H1 (cell line): ENCODE results near the gene TIAM2. TPM values are rescaled to one million over a fixed set of nuclear protein-coding genes. Genes with fewer than 3 reads are reported as not detected.

Source experiments
- ATF2 ChIP-seq: IDR thresholded peaks from 2 replicates; pipeline ENCODE4 v1.6.1; 2012; ENCODE audit warnings: low read length, inconsistent platforms
- BCL11A ChIP-seq, 2 experiments: IDR thresholded peaks; one replicate each; pipeline ENCODE4 v1.6.1; 2011; ENCODE audit warnings: low read depth in 2 of 2, low read length in 2 of 2, mild to moderate bottlenecking in 2 of 2
- BRCA1 ChIP-seq: IDR thresholded peaks from 2 replicates; pipeline ENCODE4 v1.6.1; 2012; ENCODE audit warnings: low read depth, low read length, improper control_type of control experiment
- CEBPB ChIP-seq: IDR thresholded peaks from 2 replicates; pipeline ENCODE4 v1.6.1; 2012; ENCODE audit warnings: low read depth, low read length
- E2F6 ChIP-seq: IDR thresholded peaks from 2 replicates; pipeline ENCODE4 v1.6.1; 2012; ENCODE audit warnings: inconsistent platforms
- EGR1 ChIP-seq: IDR thresholded peaks from 2 replicates; pipeline ENCODE4 v1.6.1; 2011; ENCODE audit warnings: low read depth, low read length, borderline replicate concordance
- JUN ChIP-seq: IDR thresholded peaks from 2 replicates; pipeline ENCODE4 v1.6.1; 2011; ENCODE audit warnings: low read depth, mild to moderate bottlenecking, improper control_type of control experiment, low read length
- RXRA ChIP-seq: IDR thresholded peaks from 2 replicates; pipeline ENCODE4 v1.6.1; 2011; ENCODE audit warnings: low read depth, mild to moderate bottlenecking, low read length, moderate library complexity; ENCODE audit not compliant: insufficient read depth
- SAP30 ChIP-seq: fragments of 300-600 bp; sonication (generic); IDR thresholded peaks from 2 replicates; pipeline ENCODE4 v1.7.1; 2012; ENCODE audit warnings: low read length, moderate library complexity, mild to moderate bottlenecking, inconsistent platforms; ENCODE audit not compliant: insufficient read depth, insufficient replicate concordance
- polyA plus RNA-seq, 7 experiments: library from polyadenylated mRNA; depleted of rRNA in 3 of 7; stranded (reverse) in 5 of 7; unstranded in 2 of 7; fragments of >200 nt in 5 of 7; fragments of 200-250 nt in 2 of 7; gene quantifications; 1 replicate in 5 of 7; 2 replicates in 1 of 7; 4 replicates in 1 of 7; pipeline versions ENCODE4 v1.2.1 to v1.2.3, GENCODE V29; 2011 to 2013; ENCODE audit warnings: missing spikeins in 2 of 7, mixed read lengths in 2 of 7
- total RNA-seq: library from RNA; stranded (reverse); fragmentation: NEBNext Ultra II Directional; extraction: Animal tissue kit (Norgen Biotek cat#: 25700); gene quantifications from 2 replicates; pipeline ENCODE4 v1.2.1, GENCODE V29; 2021
- TF ChIP-seq, protein P1 (sequence below): fragments of 300-600 bp; sonication (generic); IDR thresholded peaks from 2 replicates; pipeline ENCODE4 v1.7.1; 2012; ENCODE audit warnings: low read length, moderate library complexity, mild to moderate bottlenecking, inconsistent platforms; ENCODE audit not compliant: insufficient replicate concordance

TIAM2 gene
- total and polyA plus RNA-seq, 2 of the 8 experiments (the other 6 are each of a cell fraction or from before 2014, with no cell fraction given), result 7.4 to 23.9 TPM

- TF ChIP-seq, protein P1, sequence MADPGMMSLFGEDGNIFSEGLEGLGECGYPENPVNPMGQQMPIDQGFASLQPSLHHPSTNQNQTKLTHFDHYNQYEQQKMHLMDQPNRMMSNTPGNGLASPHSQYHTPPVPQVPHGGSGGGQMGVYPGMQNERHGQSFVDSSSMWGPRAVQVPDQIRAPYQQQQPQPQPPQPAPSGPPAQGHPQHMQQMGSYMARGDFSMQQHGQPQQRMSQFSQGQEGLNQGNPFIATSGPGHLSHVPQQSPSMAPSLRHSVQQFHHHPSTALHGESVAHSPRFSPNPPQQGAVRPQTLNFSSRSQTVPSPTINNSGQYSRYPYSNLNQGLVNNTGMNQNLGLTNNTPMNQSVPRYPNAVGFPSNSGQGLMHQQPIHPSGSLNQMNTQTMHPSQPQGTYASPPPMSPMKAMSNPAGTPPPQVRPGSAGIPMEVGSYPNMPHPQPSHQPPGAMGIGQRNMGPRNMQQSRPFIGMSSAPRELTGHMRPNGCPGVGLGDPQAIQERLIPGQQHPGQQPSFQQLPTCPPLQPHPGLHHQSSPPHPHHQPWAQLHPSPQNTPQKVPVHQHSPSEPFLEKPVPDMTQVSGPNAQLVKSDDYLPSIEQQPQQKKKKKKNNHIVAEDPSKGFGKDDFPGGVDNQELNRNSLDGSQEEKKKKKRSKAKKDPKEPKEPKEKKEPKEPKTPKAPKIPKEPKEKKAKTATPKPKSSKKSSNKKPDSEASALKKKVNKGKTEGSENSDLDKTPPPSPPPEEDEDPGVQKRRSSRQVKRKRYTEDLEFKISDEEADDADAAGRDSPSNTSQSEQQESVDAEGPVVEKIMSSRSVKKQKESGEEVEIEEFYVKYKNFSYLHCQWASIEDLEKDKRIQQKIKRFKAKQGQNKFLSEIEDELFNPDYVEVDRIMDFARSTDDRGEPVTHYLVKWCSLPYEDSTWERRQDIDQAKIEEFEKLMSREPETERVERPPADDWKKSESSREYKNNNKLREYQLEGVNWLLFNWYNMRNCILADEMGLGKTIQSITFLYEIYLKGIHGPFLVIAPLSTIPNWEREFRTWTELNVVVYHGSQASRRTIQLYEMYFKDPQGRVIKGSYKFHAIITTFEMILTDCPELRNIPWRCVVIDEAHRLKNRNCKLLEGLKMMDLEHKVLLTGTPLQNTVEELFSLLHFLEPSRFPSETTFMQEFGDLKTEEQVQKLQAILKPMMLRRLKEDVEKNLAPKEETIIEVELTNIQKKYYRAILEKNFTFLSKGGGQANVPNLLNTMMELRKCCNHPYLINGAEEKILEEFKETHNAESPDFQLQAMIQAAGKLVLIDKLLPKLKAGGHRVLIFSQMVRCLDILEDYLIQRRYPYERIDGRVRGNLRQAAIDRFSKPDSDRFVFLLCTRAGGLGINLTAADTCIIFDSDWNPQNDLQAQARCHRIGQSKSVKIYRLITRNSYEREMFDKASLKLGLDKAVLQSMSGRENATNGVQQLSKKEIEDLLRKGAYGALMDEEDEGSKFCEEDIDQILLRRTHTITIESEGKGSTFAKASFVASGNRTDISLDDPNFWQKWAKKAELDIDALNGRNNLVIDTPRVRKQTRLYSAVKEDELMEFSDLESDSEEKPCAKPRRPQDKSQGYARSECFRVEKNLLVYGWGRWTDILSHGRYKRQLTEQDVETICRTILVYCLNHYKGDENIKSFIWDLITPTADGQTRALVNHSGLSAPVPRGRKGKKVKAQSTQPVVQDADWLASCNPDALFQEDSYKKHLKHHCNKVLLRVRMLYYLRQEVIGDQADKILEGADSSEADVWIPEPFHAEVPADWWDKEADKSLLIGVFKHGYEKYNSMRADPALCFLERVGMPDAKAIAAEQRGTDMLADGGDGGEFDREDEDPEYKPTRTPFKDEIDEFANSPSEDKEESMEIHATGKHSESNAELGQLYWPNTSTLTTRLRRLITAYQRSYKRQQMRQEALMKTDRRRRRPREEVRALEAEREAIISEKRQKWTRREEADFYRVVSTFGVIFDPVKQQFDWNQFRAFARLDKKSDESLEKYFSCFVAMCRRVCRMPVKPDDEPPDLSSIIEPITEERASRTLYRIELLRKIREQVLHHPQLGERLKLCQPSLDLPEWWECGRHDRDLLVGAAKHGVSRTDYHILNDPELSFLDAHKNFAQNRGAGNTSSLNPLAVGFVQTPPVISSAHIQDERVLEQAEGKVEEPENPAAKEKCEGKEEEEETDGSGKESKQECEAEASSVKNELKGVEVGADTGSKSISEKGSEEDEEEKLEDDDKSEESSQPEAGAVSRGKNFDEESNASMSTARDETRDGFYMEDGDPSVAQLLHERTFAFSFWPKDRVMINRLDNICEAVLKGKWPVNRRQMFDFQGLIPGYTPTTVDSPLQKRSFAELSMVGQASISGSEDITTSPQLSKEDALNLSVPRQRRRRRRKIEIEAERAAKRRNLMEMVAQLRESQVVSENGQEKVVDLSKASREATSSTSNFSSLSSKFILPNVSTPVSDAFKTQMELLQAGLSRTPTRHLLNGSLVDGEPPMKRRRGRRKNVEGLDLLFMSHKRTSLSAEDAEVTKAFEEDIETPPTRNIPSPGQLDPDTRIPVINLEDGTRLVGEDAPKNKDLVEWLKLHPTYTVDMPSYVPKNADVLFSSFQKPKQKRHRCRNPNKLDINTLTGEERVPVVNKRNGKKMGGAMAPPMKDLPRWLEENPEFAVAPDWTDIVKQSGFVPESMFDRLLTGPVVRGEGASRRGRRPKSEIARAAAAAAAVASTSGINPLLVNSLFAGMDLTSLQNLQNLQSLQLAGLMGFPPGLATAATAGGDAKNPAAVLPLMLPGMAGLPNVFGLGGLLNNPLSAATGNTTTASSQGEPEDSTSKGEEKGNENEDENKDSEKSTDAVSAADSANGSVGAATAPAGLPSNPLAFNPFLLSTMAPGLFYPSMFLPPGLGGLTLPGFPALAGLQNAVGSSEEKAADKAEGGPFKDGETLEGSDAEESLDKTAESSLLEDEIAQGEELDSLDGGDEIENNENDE, result no peak
- TF ChIP-seq ATF2 (no peak), BCL11A (IDR thresholded peaks at IDR 0.05; ENCODE audit: low read depth in 2 of 2, low read length in 2 of 2) (no peak), E2F6 (no peak), RXRA (no peak), SAP30 (no peak), BRCA1 (no peak), EGR1 (no peak), JUN (no peak), CEBPB (no peak)
Observed at GRCh38 chr6:155026706-155027045, 31.6 kb downstream of the TIAM2 start (continued).
